ENCODE measurements around the gene GLCE.

GLCE gene

GRCh38 chr15:69160141-69160993 is at the start of gene GLCE:
GLCE (plus strand) TSS chr15:69160635; CDS start chr15:69255807, 95,172 bp downstream.
- in situ Hi-C loops (cut with MboI; ENCODE audit: low sequenced_read_pairs), result no loop called here

GRCh38 chr15:69114331-69114928 is 46.0 kb upstream of the GLCE start:
- no peaks in the 10 kb centered on the region for H3K9me3 ChIP-seq
- DNase-seq (ENCODE audit: low spot score in 2 of 2), result no peak
- in situ Hi-C loops (cut with MboI; ENCODE audit: low sequenced_read_pairs), result no loop called here
- H3K4me1 ChIP-seq, result no peaks in the 10 kb centered on the region
- no peak overlapping the region for H3K4me3 ChIP-seq
- H3K27me3 ChIP-seq (ENCODE audit: low read depth), result peaks cover 38% of the 10 kb centered on the region
- H3K36me3 ChIP-seq (replicated peaks), result no peaks in the 10 kb centered on the region

More at GRCh38 chr15:69160141-69160993, at the start of gene GLCE:
- no peaks in the 10 kb centered on the region for H3K9me3 ChIP-seq
- H3K36me3 ChIP-seq (replicated peaks), result peaks cover 2% of the 10 kb centered on the region; the same call in 1 of the 2 replicates
- H3K4me1 ChIP-seq, result peaks cover 10% of the 10 kb centered on the region
- no peaks in the 10 kb centered on the region for H3K27me3 ChIP-seq (ENCODE audit: low read depth)
- peak within 1 kb of the TSS; percentile 88 for H3K4me3 ChIP-seq
- DNase-seq (ENCODE audit: low spot score in 2 of 2), result peak; percentile 100

GRCh38 chr15:69115031-69115430 is 45.4 kb upstream of the GLCE start:
- no peaks in the 10 kb centered on the region for H3K36me3 ChIP-seq (replicated peaks)
- no peaks in the 10 kb centered on the region for H3K4me1 ChIP-seq
- no peak for DNase-seq (ENCODE audit: low spot score in 2 of 2)
- H3K9me3 ChIP-seq, result no peaks in the 10 kb centered on the region
- H3K4me3 ChIP-seq, result no peak overlapping the region
- H3K27me3 ChIP-seq (ENCODE audit: low read depth), result peaks cover 38% of the 10 kb centered on the region
- in situ Hi-C loops (cut with MboI; ENCODE audit: low sequenced_read_pairs), result no loop called here

- Histone ChIP-seq H3K4me3 (no peak overlapping the region), H3K36me3 (replicated peaks) (no peaks in the 10 kb centered on the region), H3K4me1 (no peaks in the 10 kb centered on the region), H3K27me3 (ENCODE audit: low read depth) (peaks cover 41% of the 10 kb centered on the region), H3K9me3 (no peaks in the 10 kb centered on the region)
- DNase-seq (ENCODE audit: low spot score in 2 of 2), result no peak
- in situ Hi-C loops (cut with MboI; ENCODE audit: low sequenced_read_pairs), result no loop called here
Measured at GRCh38 chr15:69116391-69116790, 44.0 kb upstream of the GLCE start.

GRCh38 chr15:69117431-69117871 is 43.0 kb upstream of the GLCE start:
- Histone ChIP-seq H3K36me3 (replicated peaks) (no peaks in the 10 kb centered on the region), H3K4me1 (no peaks in the 10 kb centered on the region), H3K4me3 (no peak overlapping the region), H3K27me3 (ENCODE audit: low read depth) (peaks cover 41% of the 10 kb centered on the region), H3K9me3 (no peaks in the 10 kb centered on the region)
- in situ Hi-C loops (cut with MboI; ENCODE audit: low sequenced_read_pairs), result no loop called here
- DNase-seq (ENCODE audit: low spot score in 2 of 2), result no peak

GRCh38 chr15:69118089-69118488 is 42.3 kb upstream of the GLCE start:
- H3K4me1 ChIP-seq, result no peaks in the 10 kb centered on the region
- peaks cover 41% of the 10 kb centered on the region for H3K27me3 ChIP-seq (ENCODE audit: low read depth)

GRCh38 chr15:69119001-69119400 is 41.4 kb upstream of the GLCE start:
- in situ Hi-C loops (cut with MboI; ENCODE audit: low sequenced_read_pairs), result no loop called here
- H3K27me3 ChIP-seq (ENCODE audit: low read depth), result peaks cover 41% of the 10 kb centered on the region
- no peaks in the 10 kb centered on the region for H3K4me1 ChIP-seq
- H3K9me3 ChIP-seq, result no peaks in the 10 kb centered on the region
- H3K36me3 ChIP-seq (replicated peaks), result no peaks in the 10 kb centered on the region
- no peak for DNase-seq (ENCODE audit: low spot score in 2 of 2)
- H3K4me3 ChIP-seq, result no peak overlapping the region

More at GRCh38 chr15:69118089-69118488, 42.3 kb upstream of the GLCE start:
- Histone ChIP-seq H3K4me3 (no peak overlapping the region), H3K9me3 (no peaks in the 10 kb centered on the region), H3K36me3 (replicated peaks) (no peaks in the 10 kb centered on the region)
- in situ Hi-C loops (cut with MboI; ENCODE audit: low sequenced_read_pairs), result no loop called here
- no peak for DNase-seq (ENCODE audit: low spot score in 2 of 2)

- no peak for DNase-seq (ENCODE audit: low spot score in 2 of 2)
Measured at GRCh38 chr15:69119683-69120395, 40.6 kb upstream of the GLCE start.

GRCh38 chr15:69120732-69121131 is 39.7 kb upstream of the GLCE start:
- in situ Hi-C loops (cut with MboI; ENCODE audit: low sequenced_read_pairs), result no loop called here
- H3K4me1 ChIP-seq, result no peaks in the 10 kb centered on the region
- no peaks in the 10 kb centered on the region for H3K9me3 ChIP-seq
- DNase-seq (ENCODE audit: low spot score in 2 of 2), result no peak
- H3K27me3 ChIP-seq (ENCODE audit: low read depth), result peaks cover 27% of the 10 kb centered on the region
- H3K4me3 ChIP-seq, result no peak overlapping the region
- no peaks in the 10 kb centered on the region for H3K36me3 ChIP-seq (replicated peaks)

More at GRCh38 chr15:69119683-69120395, 40.6 kb upstream of the GLCE start:
- Histone ChIP-seq H3K36me3 (replicated peaks) (no peaks in the 10 kb centered on the region), H3K4me3 (no peak overlapping the region), H3K4me1 (no peaks in the 10 kb centered on the region), H3K27me3 (ENCODE audit: low read depth) (peaks cover 36% of the 10 kb centered on the region), H3K9me3 (no peaks in the 10 kb centered on the region)
- in situ Hi-C loops (cut with MboI; ENCODE audit: low sequenced_read_pairs), result no loop called here

- H3K9me3 ChIP-seq, result no peaks in the 10 kb centered on the region
- peaks cover 21% of the 10 kb centered on the region for H3K27me3 ChIP-seq (ENCODE audit: low read depth)
- in situ Hi-C loops (cut with MboI; ENCODE audit: low sequenced_read_pairs), result no loop called here
- DNase-seq (ENCODE audit: low spot score in 2 of 2), result no peak
- H3K36me3 ChIP-seq (replicated peaks), result no peaks in the 10 kb centered on the region
- H3K4me1 ChIP-seq, result no peaks in the 10 kb centered on the region
- H3K4me3 ChIP-seq, result no peak overlapping the region
Measured at GRCh38 chr15:69121198-69121828, 39.1 kb upstream of the GLCE start.

- 0 out of 2 replicates have a peak, but pooled peaks cover 4% of the 10 kb centered on the region for H3K27me3 ChIP-seq (ENCODE audit: low read depth)
- DNase-seq (ENCODE audit: low spot score in 2 of 2), result no peak
- H3K36me3 ChIP-seq (replicated peaks), result no peaks in the 10 kb centered on the region
- no peaks in the 10 kb centered on the region for H3K9me3 ChIP-seq
- H3K4me3 ChIP-seq, result no peak overlapping the region
- no peaks in the 10 kb centered on the region for H3K4me1 ChIP-seq
- in situ Hi-C loops (cut with MboI; ENCODE audit: low sequenced_read_pairs), result no loop called here
Measured at GRCh38 chr15:69125236-69125635, 35.2 kb upstream of the GLCE start.

GRCh38 chr15:69126054-69126469 is 34.4 kb upstream of the GLCE start:
- no peak overlapping the region for H3K4me3 ChIP-seq
- in situ Hi-C loops (cut with MboI; ENCODE audit: low sequenced_read_pairs), result no loop called here

GRCh38 chr15:69127306-69127705 is 33.1 kb upstream of the GLCE start:
- Histone ChIP-seq H3K36me3 (replicated peaks) (no peaks in the 10 kb centered on the region), H3K4me1 (no peaks in the 10 kb centered on the region), H3K4me3 (no peak overlapping the region), H3K27me3 (ENCODE audit: low read depth) (peaks cover 2% of the 10 kb centered on the region; the same call in 1 of the 2 replicates), H3K9me3 (no peaks in the 10 kb centered on the region)
- DNase-seq (ENCODE audit: low spot score in 2 of 2), result no peak
- in situ Hi-C loops (cut with MboI; ENCODE audit: low sequenced_read_pairs), result no loop called here

More at GRCh38 chr15:69126054-69126469, 34.4 kb upstream of the GLCE start:
- Histone ChIP-seq H3K27me3 (ENCODE audit: low read depth) (0 out of 2 replicates have a peak, but pooled peaks cover 3% of the 10 kb centered on the region), H3K36me3 (replicated peaks) (no peaks in the 10 kb centered on the region), H3K9me3 (no peaks in the 10 kb centered on the region), H3K4me1 (no peaks in the 10 kb centered on the region)
- no peak for DNase-seq (ENCODE audit: low spot score in 2 of 2)

Data from HAP-1 (cell line).